CD8-positive, alpha-beta memory T cell (primary cell): Measurements from ENCODE around the gene LAG3. TPM values are rescaled to one million over a fixed set of nuclear protein-coding genes. Genes with fewer than 3 reads are reported as not detected.
A peak's percentile ranks its signal among the peaks of the same experiment; 100 is the strongest.

Experiments
- CTCF ChIA-PET: fragments of 350-600 bp; sonication (Branson Sonifier 250); formaldehyde crosslinking; loops from one replicate; lab custom pipeline; 2021; ENCODE audit warnings: antibody characterized with exemption; lab: Charles Lee
- POLR2A ChIA-PET: fragments of 350-600 bp; sonication (Branson Sonifier 250); formaldehyde crosslinking; loops from one replicate; lab custom pipeline; 2021; ENCODE audit warnings: antibody characterized with exemption; lab: Charles Lee
- DNase-seq, 5 donors: peaks; one replicate each; pipeline versions ENCODE4 v3.0.0 to v3.0.0-alpha.2; 2020 to 2022; ENCODE audit warnings: mixed read lengths in 1 of 5
- H3K27ac ChIP-seq: one replicate; pipeline ENCODE4 v1.7.0; 2013; ENCODE audit warnings: low read depth, mild to moderate bottlenecking, low read length, moderate library complexity
- H3K27me3 ChIP-seq: 2 replicates; pipeline ENCODE4 v1.7.0; 2013; ENCODE audit warnings: low read length, mild to moderate bottlenecking; ENCODE audit not compliant: insufficient read depth, poor library complexity, severe bottlenecking
- H3K36me3 ChIP-seq: 2 replicates; pipeline ENCODE4 v1.7.0; 2013; ENCODE audit warnings: mild to moderate bottlenecking, low read length, moderate library complexity; ENCODE audit not compliant: insufficient read depth
- H3K4me1 ChIP-seq: 2 replicates; pipeline ENCODE4 v1.7.0; 2013; ENCODE audit warnings: mild to moderate bottlenecking, low read length, moderate library complexity; ENCODE audit not compliant: insufficient read depth
- H3K4me3 ChIP-seq: 2 replicates; pipeline ENCODE4 v1.7.0; 2013; ENCODE audit warnings: mild to moderate bottlenecking, low read length
- H3K9me3 ChIP-seq: 2 replicates; pipeline ENCODE4 v1.7.0; 2013; ENCODE audit warnings: mild to moderate bottlenecking, low read length
- H3K27ac Mint-ChIP-seq, 8 donors: one replicate each; pipeline ENCODE4 v1.8.0; 2020 to 2021; ENCODE audit warnings: mixed read lengths in 8 of 8, mild to moderate bottlenecking in 6 of 8, inconsistent platforms in 3 of 8, moderate library complexity in 3 of 8
- H3K27me3 Mint-ChIP-seq, 2 donors: one replicate each; pipeline ENCODE4 v1.8.0; 2020 to 2021; ENCODE audit warnings: mixed read lengths in 2 of 2, mild to moderate bottlenecking in 1 of 2, moderate library complexity in 1 of 2
- H3K36me3 Mint-ChIP-seq, 3 donors: one replicate each; pipeline ENCODE4 v1.8.0; 2020 to 2021; ENCODE audit warnings: mixed read lengths in 3 of 3, inconsistent platforms in 1 of 3, mild to moderate bottlenecking in 1 of 3
- H3K4me1 Mint-ChIP-seq, 3 donors: one replicate each; pipeline ENCODE4 v1.8.0; 2020 to 2021; ENCODE audit warnings: mixed read lengths in 3 of 3, inconsistent platforms in 1 of 3, mild to moderate bottlenecking in 1 of 3
- H3K4me3 Mint-ChIP-seq, 7 donors: one replicate each; pipeline ENCODE4 v1.8.0; 2020 to 2021; ENCODE audit warnings: mixed read lengths in 7 of 7, mild to moderate bottlenecking in 6 of 7, moderate library complexity in 4 of 7, inconsistent platforms in 2 of 7
- H3K9me3 Mint-ChIP-seq, 5 donors: one replicate each; pipeline ENCODE4 v1.8.0; 2020 to 2022; ENCODE audit warnings: mixed read lengths in 5 of 5, mild to moderate bottlenecking in 3 of 5, moderate library complexity in 2 of 5, inconsistent platforms in 1 of 5
- polyA plus RNA-seq: library from polyadenylated mRNA; unstranded; fragments of 300-500 nt; fragmentation: Illumina TruSeq; gene quantifications from one replicate; pipeline ENCODE4 v1.2.3, GENCODE V29; 2021
- total RNA-seq, 2 experiments: library from RNA; stranded (reverse); gene quantifications; one replicate each; pipeline ENCODE4 v1.2.3, GENCODE V29; 2021

LAG3 gene
- total and polyA plus RNA-seq, 3 experiments from 2014 or later: 37.3 to 245 (median 236) TPM

DNA sequence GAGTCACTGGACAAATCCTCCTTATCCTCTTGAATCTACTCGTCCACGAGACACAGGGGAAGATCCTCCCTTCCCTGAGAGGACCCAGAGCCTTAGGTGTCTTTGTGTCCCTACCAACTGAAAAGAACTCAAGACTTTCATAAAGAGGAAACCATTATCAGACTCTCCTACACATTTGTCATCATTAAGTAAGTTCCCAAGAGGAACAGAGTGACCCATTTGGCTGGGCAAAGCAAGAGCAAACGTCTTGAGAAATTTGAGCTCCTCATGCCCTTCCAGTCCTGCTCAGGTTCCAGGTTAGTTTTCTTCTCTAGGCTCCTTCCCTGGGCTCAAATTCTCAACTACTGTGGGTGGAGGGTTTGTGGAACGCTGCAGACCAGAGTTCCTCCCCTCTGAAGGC, 25.1 kb upstream of the LAG3 start:
- no peak overlapping the region for H3K4me3 ChIP-seq
- peaks cover 0 to 67% (median 19%) of the 10 kb centered on the region in 3 donors for H3K36me3 Mint-ChIP-seq
- ChIA-PET CTCF (interaction anchor here (0.9 kb wide), 1 partner anchor 125 kb away, joined by 3 read pairs; no protein-coding TSS in a partner anchor), POLR2A (no interaction called here)
- no peak for DNase-seq
- peaks cover 20 to 30% (median 26%) of the 10 kb centered on the region in 3 donors for H3K4me1 Mint-ChIP-seq
- no peak overlapping the region for H3K27ac ChIP-seq
- H3K4me1 ChIP-seq: peaks cover 27% of the 10 kb centered on the region
- H3K4me3 Mint-ChIP-seq: peak overlapping the region in 1 of 7 donors; percentile 29
- H3K36me3 ChIP-seq: peaks cover 21% of the 10 kb centered on the region
- no peaks in the 10 kb centered on the region for H3K9me3 Mint-ChIP-seq
- peak overlapping the region in 4 of 8 donors; percentile 17 to 53 (median 42) for H3K27ac Mint-ChIP-seq
- H3K27me3 Mint-ChIP-seq: no peaks in the 10 kb centered on the region
- no peaks in the 10 kb centered on the region for H3K9me3 ChIP-seq
- H3K27me3 ChIP-seq: no peaks in the 10 kb centered on the region

DNA sequence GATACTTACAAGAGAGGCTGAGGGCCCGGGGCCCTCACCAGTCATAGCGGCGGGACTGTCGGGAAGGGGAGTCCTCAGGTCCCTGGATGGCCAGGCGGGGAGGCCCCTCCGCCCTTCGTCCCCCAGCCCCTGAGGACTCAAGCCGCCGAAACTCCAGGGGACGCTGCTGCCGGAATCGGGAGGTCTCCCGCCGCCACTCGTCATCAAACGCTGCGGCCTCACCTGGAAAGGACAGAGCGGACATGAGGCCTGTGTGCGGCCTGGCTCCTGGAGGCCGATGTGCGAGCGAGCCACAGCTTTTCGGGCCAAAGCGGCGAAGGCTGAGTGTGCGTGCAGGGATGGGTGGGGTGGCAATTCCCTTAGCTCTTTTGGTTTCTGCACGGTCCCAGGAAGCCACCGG, 23.6 kb upstream of the LAG3 start:
- ChIA-PET CTCF (interaction anchor here (0.9 kb wide), 1 partner anchor 135 kb away, joined by 3 read pairs; no protein-coding TSS in a partner anchor), POLR2A (no interaction called here)
- Histone ChIP-seq H3K4me1 (peaks cover 34% of the 10 kb centered on the region), H3K4me3 (no peak overlapping the region), H3K27me3 (no peaks in the 10 kb centered on the region), H3K36me3 (peaks cover 21% of the 10 kb centered on the region), H3K9me3 (no peaks in the 10 kb centered on the region), H3K27ac (no peak overlapping the region)
- H3K4me1 Mint-ChIP-seq: peaks cover 29 to 42% (median 38%) of the 10 kb centered on the region in 3 donors
- H3K36me3 Mint-ChIP-seq: peaks cover 0 to 77% (median 19%) of the 10 kb centered on the region in 3 donors
- no peak for DNase-seq
- no peaks in the 10 kb centered on the region for H3K27me3 Mint-ChIP-seq
- peak overlapping the region in 3 of 8 donors; percentile 10 to 68 (median 52) for H3K27ac Mint-ChIP-seq
- H3K4me3 Mint-ChIP-seq: peak overlapping the region in 1 of 7 donors; percentile 68
- H3K9me3 Mint-ChIP-seq: no peaks in the 10 kb centered on the region

DNA sequence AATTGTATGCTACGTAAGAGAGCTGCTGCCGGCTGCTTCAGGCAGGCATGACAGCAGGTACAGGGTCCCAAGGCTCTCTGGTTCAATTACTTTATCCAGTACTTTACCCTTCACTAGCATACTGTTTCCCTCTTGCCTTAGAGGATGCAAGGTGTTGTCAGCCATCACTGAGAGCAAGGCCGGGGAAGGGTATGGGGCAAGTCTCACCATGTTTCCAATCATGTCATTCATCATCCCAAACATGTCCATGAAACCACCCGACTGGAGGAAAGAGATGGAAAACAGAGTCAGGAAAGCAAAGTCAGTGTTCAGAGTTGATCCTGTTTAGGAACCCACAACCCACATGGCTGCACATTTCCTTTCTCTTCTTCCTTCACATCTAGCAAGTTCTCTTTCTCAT, 21.8 kb upstream of the LAG3 start:
- ChIA-PET CTCF (no interaction called here), POLR2A (no interaction called here)
- peaks cover 25 to 35% (median 32%) of the 10 kb centered on the region in 3 donors for H3K4me1 Mint-ChIP-seq
- no peak overlapping the region for H3K4me3 ChIP-seq
- H3K9me3 ChIP-seq: no peaks in the 10 kb centered on the region
- peaks cover 21% of the 10 kb centered on the region for H3K36me3 ChIP-seq
- peaks cover 29% of the 10 kb centered on the region for H3K4me1 ChIP-seq
- no peaks in the 10 kb centered on the region for H3K27me3 ChIP-seq
- H3K9me3 Mint-ChIP-seq: no peaks in the 10 kb centered on the region
- peak overlapping the region in 4 of 8 donors; percentile 21 to 99 (median 42) for H3K27ac Mint-ChIP-seq
- H3K27me3 Mint-ChIP-seq: no peaks in the 10 kb centered on the region
- no peak for DNase-seq
- H3K4me3 Mint-ChIP-seq: peak overlapping the region in 2 of 7 donors; percentile 9 to 33
- H3K27ac ChIP-seq: no peak overlapping the region
- peaks cover 0 to 70% (median 19%) of the 10 kb centered on the region in 3 donors for H3K36me3 Mint-ChIP-seq

DNA sequence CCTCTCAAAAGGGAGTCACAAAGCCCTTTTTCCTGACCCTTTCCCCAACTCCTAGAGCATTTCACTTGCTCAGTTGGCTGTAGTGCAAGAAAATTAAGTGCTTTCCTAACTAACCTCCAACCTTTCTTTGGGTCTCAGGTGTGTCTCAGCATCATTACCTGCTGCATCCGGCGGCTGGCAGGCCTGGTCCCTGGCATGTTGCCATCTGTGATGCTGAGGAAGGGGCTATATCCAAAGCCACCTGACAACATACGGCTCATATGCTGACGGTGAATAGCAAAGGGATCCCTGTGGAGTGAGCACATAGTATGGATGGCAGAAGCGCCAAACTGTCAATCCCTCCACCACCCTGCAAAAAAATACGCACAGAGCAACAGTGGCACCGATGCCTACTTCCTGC, 20.6 kb upstream of the LAG3 start:
- Mint-ChIP-seq H3K4me1 (peaks cover 24 to 30% (median 29%) of the 10 kb centered on the region in 3 donors), H3K4me3 (peak overlapping the region; percentile 96 to 99 (median 97)), H3K36me3 (peaks cover 0 to 62% (median 19%) of the 10 kb centered on the region in 3 donors), H3K27me3 (no peaks in the 10 kb centered on the region), H3K9me3 (no peaks in the 10 kb centered on the region), H3K27ac (peak overlapping the region; percentile 95 to 100 (median 99))
- peaks cover 21% of the 10 kb centered on the region for H3K36me3 ChIP-seq
- CTCF ChIA-PET: interaction anchor here (1.3 to 7.4 kb wide), 10 partner anchors 15 to 281 kb away, joined by 3 to 162 read pairs (median 19); partner anchors contain the start of genes COPS7A, LAG3, P3H3 and PTMS
- no peaks in the 10 kb centered on the region for H3K27me3 ChIP-seq
- H3K4me1 ChIP-seq: peaks cover 22% of the 10 kb centered on the region
- no peak for DNase-seq
- H3K27ac ChIP-seq: peak overlapping the region; percentile 98
- H3K4me3 ChIP-seq: peak overlapping the region; percentile 99
- POLR2A ChIA-PET: interaction anchor here (0.6 to 3.5 kb wide), 6 partner anchors 23 to 194 kb away, joined by 3 to 25 read pairs (median 4); partner anchors contain the start of genes COPS7A and SPSB2
- no peaks in the 10 kb centered on the region for H3K9me3 ChIP-seq

DNA sequence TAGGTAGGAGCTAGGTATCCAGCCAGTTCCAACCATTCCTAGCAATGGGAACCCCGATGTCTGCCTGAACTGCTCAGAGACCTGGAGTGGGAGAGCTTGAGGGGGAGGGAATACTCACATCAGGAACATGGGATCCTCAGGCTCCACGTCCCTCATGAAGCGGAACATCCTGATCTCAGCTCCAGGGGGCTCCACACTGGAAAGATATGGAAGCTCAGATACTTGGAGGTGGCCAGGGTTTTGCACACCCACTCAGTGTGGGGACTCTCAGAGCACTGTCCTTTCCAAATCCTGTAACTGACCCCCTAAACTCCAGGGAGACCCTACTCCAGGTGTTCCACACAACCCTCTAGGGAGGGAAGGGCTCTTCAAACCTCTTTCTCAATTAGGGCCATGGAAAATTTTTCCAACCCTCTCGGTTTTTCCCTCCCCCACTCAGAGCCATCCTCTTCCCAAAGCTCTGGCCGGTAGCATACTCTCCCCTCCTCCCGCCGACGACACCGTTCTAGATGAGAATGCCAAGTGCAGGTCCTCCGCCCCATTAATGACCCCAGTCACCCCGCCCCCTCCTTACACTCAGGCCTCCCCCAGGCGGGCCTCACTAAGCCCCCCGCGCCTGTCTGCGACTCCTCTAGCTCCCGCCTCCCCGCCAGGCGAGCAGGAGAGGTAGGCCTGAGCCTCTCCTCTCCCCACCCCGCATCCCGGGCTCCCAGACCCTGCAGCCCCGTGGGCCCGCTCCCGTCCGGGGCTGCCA, 20.0 kb upstream of the LAG3 start:
- peak overlapping the region; percentile 95 to 100 (median 99) for H3K27ac Mint-ChIP-seq
- no peak for DNase-seq
- H3K36me3 ChIP-seq: peaks cover 21% of the 10 kb centered on the region
- no peaks in the 10 kb centered on the region for H3K9me3 ChIP-seq
- H3K36me3 Mint-ChIP-seq: peaks cover 0 to 56% (median 15%) of the 10 kb centered on the region in 3 donors
- H3K4me1 Mint-ChIP-seq: peaks cover 24 to 31% (median 29%) of the 10 kb centered on the region in 3 donors
- no peaks in the 10 kb centered on the region for H3K27me3 Mint-ChIP-seq
- H3K4me3 Mint-ChIP-seq: peak overlapping the region; percentile 96 to 99 (median 97)
- peak overlapping the region; percentile 99 for H3K4me3 ChIP-seq
- peak overlapping the region; percentile 98 for H3K27ac ChIP-seq
- peaks cover 22% of the 10 kb centered on the region for H3K4me1 ChIP-seq
- no peaks in the 10 kb centered on the region for H3K27me3 ChIP-seq
- ChIA-PET CTCF (interaction anchor here (0.8 to 7.4 kb wide), 25 partner anchors 8 to 280 kb away, joined by 3 to 162 read pairs (median 5); partner anchors contain the start of genes CDCA3, COPS7A, GPR162 and LAG3), POLR2A (interaction anchor here (1.0 to 3.5 kb wide), 12 partner anchors 14 to 266 kb away, joined by 3 to 25 read pairs (median 6); partner anchors contain the start of genes CDCA3, COPS7A, LPCAT3 and P3H3)
- no peaks in the 10 kb centered on the region for H3K9me3 Mint-ChIP-seq

DNA sequence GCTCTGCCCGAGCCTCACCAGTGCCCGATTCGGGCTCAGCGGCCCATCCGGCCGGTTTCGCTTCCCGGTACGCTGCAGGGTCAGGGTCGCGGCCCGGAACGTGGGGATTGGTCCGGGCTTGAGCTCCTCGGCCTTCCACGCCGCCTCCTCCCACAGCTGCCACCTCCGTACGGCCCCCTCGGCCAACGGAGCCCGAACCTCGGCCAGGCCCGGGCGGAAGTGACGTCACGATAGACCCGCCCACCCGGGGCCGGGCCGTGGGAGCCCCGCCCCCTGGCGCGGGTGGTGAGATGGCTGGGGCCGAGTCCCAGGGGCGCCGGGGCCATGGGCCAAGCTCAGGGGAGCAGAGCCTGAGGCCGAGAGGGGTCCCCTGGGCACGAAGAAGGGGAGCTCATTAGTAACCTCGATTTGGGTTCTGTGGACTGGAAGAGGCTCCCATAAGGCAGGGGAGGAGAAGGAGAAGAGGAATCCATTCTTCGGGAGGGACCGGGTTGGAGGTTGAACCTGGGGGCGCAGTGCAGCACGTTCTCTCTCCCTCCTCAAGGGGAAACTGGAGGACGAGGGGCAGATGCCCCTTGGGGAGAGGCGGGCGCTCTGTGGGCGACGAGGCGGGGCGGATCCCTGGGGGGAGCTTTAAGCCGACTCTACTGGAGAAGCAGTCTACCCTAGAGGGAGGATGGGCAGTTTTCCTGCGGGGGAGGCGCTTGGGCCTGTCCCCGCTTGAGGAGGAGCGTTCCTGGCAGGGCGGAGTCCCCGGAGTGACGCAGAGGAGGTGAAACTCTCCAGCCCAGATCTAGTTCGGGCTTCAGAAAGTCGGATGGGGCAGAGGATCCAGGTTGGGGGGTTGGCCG, 19.2 kb upstream of the LAG3 start, which contains the start of gene MLF2:
MLF2 (minus strand) TSS at position 221 of the 851 bp plus-strand sequence. CDS start 807 bp downstream, outside the sequence.
- peak within 1 kb of the TSS; percentile 98 to 100 (median 99) for H3K27ac Mint-ChIP-seq
- ChIA-PET CTCF (interaction anchor here (0.7 to 7.4 kb wide), 37 partner anchors 9 to 279 kb away, joined by 3 to 162 read pairs (median 4); partner anchors contain the start of genes CDCA3, COPS7A, GPR162 and LAG3), POLR2A (interaction anchor here (1.0 to 3.5 kb wide), 13 partner anchors 13 to 265 kb away, joined by 3 to 25 read pairs (median 5); partner anchors contain the start of genes CDCA3, COPS7A, LAG3 and LPCAT3)
- peak within 1 kb of the TSS; percentile 99 for H3K4me3 ChIP-seq
- H3K4me1 ChIP-seq: peaks cover 22% of the 10 kb centered on the region
- peak within 1 kb of the TSS; percentile 98 for H3K27ac ChIP-seq
- no peaks in the 10 kb centered on the region for H3K27me3 Mint-ChIP-seq
- H3K36me3 ChIP-seq: peaks cover 15% of the 10 kb centered on the region
- H3K9me3 Mint-ChIP-seq: no peaks in the 10 kb centered on the region
- no peaks in the 10 kb centered on the region for H3K9me3 ChIP-seq
- H3K4me3 Mint-ChIP-seq: peak within 1 kb of the TSS; percentile 96 to 99 (median 97)
- H3K4me1 Mint-ChIP-seq: peaks cover 24 to 30% (median 29%) of the 10 kb centered on the region in 3 donors
- H3K36me3 Mint-ChIP-seq: peaks cover 0 to 48% (median 7%) of the 10 kb centered on the region in 3 donors
- H3K27me3 ChIP-seq: no peaks in the 10 kb centered on the region
- DNase-seq: peak; percentile 96 to 98 (median 97)
